ENCODE results near the gene SLC35F5.
"Not testable (repeated sequence)": the region's sequence is repeated elsewhere in the genome, so short reads cannot be mapped to it uniquely, and the experiment has no call there.

SLC35F5 gene, protein sequence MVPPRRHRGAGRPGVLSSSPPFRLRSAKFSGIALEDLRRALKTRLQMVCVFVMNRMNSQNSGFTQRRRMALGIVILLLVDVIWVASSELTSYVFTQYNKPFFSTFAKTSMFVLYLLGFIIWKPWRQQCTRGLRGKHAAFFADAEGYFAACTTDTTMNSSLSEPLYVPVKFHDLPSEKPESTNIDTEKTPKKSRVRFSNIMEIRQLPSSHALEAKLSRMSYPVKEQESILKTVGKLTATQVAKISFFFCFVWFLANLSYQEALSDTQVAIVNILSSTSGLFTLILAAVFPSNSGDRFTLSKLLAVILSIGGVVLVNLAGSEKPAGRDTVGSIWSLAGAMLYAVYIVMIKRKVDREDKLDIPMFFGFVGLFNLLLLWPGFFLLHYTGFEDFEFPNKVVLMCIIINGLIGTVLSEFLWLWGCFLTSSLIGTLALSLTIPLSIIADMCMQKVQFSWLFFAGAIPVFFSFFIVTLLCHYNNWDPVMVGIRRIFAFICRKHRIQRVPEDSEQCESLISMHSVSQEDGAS
- 34.9 to 44.9 reads per million in 2 donors for total RNA-seq

DNA sequence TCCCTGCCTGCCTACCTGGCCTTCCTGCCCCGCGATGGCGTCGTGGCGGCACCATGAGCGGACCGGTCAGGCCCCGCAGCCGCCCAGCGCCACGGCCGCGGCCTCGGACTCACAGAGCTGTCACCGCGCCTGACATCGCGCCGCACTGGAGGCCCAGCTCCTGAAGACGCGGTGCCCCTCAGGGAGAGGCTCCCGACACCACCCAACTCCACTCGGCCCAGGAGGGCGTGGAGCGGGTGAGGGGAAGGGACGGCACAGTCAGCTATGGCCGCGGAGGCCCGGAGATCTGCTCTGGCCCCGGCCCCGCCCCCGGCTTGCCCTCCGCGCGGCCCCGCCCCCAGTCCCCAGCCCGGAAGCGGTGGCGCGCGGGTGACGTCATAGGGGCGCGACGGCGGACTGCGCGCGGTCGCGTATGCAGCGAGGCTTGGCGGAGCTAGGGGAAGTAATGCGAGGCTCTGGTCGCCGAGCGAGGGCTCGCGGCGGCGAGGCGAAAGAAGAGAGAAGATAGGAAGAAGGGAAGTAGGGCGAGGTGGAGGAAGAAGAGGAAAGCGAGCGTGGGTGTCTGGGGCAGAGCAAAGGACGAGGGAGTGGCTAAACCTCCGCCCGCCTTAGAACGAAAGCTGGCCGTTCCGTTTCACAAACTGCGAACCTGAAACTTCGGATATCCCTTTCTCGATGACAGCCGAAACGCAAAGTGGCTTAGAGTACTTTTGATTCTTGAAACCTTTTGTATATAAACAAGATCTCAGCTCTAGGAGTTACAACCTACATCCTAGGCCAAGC is at the start of gene SLC35F5:
Gene SLC35F5 (minus strand): TSS at position 288 of the 783 bp plus-strand sequence. CDS start 233 bp downstream, at position 55.
- peak; percentile 89 to 92 (median 91) for DNase-seq

GRCh38 chr2:113799375-113799774 is 42.9 kb upstream of the SLC35F5 start:
- DNase-seq, result no peak

GRCh38 chr2:113797237-113797636 is 40.8 kb upstream of the SLC35F5 start:
- no peak for DNase-seq

DNA sequence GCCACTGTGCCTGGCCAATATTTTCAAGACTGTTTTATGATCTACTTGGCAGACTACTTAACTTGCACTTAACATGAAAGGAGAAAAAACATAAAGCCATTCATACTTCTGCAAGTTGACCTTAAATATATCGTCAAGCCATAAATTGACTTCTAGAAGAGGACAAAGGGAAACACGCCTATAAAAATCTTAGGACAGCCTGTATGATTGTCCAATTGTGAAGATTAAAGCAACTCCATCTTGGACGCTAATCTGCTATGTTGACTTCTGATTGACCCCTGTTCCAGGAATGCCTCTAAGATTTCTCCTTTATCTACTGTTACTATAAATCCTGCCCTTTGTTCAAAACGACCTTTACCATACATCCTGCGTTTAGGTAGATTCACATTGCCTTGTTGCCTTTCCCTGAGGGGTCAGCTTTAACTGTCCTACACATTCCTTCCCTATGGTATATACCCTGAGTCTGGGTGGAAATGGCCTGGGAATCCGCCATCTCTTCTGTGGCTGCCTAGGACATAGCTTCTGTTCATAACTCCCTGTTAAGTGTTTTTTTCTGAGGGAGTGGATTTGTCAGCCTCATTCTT is 40.2 kb upstream of the SLC35F5 start:
- no peak for DNase-seq

DNA sequence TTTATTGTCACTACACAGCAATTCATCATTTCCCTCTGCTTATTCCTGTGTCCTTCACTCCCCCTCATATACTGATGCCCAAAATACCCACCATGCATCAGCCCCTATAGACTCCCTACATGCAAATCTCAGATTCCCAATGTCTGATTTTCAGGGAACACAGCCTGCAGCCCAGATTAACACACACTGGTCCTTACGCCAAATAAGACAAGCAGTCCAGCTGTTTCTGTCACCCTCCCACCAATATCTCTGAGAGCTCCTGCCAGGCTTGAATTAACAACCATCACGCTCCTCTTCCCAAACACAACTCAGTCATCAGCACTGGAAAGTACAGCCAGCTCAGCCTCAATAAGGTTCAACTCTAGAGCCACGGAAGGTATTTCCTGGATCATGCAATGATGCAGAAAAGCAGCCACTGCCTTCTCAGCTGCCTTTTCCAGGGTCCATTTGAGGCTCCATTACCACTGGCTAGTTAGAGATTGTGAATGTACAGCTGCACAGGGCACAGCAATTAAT is 39.0 kb upstream of the SLC35F5 start:
- no peak for DNase-seq

GRCh38 chr2:113791697-113792590 is 35.5 kb upstream of the SLC35F5 start:
- DNase-seq, result peak in 1 of 5 experiments; percentile 85

GRCh38 chr2:113784823-113785744 is 28.6 kb upstream of the SLC35F5 start:
- no peak for DNase-seq

GRCh38 chr2:113780472-113780871 is 24.0 kb upstream of the SLC35F5 start:
- DNase-seq, result no peak

DNA sequence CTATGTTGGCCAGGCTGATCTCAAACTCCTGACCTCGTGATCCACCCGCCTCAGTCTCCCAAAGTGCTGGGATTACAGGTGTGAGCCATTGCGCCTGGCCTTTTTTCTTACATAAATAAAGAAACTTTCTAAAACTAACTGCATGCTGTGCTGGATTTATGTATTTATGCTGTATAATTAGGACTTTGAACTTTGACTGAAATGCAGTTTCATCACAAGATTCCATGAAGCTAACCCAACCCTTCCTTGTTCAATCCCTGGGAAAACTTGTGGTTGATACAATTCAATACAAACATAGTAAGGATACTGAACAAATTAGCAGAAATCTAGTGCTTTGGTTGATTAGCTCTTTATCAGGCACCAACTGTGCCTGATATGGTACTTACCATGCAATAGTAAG is 20.9 kb upstream of the SLC35F5 start:
- no peak for DNase-seq

DNA sequence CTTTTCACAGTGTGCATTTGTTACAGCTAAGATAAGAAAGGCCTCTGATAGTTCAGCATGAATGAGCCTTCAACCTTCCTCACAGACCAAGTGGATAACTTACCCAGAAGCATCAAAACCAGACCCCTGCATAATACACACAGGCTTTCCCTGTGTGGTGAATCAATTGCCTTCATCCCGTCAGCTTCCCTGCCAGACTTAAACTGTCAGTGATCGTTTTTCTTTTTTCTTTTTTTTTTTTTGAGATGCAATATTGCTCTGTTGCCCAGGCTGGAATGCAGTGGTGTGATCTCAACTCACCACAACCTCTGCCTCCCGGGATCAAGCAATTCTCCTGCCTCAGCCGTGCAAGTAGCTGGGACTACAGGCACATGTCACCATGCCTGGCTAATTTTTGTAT is 20.5 kb upstream of the SLC35F5 start:
- no peak for DNase-seq

DNA sequence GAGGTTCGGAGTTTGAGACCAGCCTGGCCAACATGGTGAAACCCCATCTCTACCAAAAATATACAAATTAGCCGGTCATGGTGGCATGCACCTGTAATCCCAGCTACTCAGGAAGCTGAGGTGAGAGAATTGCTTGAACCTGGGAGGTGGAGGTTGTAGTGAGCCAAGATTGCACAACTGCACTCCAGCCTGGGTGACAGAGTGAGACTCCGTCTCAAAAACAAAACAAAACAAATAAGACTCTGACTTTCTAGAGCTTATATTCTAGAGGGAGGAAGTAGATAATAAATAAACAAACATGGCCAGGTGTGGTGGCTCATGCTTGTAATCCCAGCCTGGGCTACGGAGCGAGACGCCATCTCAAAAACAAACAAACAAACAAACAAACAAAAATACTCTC is 18.2 kb upstream of the SLC35F5 start:
- not testable (repeated sequence) for DNase-seq

DNA sequence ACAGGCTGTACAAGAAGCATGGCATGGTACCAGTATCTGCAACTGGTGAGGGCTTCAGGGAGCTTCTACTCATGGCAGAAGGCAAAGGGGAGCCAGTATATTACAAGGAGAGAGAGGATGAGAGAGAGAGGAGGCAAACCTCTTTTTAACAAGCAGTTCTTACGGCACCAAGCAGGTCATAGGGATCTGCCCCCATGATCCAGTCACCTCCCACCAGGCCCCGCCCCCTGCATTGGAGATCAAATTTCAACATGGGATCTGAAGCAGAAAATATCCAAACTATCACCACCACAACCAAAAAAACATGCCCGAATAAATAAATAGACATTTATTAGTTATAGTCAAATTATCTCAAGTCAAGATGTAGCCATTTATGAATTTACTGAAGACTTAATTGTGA is 14.5 kb upstream of the SLC35F5 start:
- no peak for DNase-seq

GRCh38 chr2:113769555-113769954 is 13.1 kb upstream of the SLC35F5 start:
- no peak for DNase-seq

GRCh38 chr2:113768770-113769169 is 12.3 kb upstream of the SLC35F5 start:
- DNase-seq, result no peak

GRCh38 chr2:113767811-113768460 is 11.5 kb upstream of the SLC35F5 start:
- DNase-seq, result no peak

- DNase-seq, result no peak
These were observed 8.8 kb upstream of the SLC35F5 start for GRCh38 chr2:113765276-113765675.

- DNase-seq, result no peak
These were observed 6.1 kb upstream of the SLC35F5 start for GRCh38 chr2:113762377-113763118.

DNA sequence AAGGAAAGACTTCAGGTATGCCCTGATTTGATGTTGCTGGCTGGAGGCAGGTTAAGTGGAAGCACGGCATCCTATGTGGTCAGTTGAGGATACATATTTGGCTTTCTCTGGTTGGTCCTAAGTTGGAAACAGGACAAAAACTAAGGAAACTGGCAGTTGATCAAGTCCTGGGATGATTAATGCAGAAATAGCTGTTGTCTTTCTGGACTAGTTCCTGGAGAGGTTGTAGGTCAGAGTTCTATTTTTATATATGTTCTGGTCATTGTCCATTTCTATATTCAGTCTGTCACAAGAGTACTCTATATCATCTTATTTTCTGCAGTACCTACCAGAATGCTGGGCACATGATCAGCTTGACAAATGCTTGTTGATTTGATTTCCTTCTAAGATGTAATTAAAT is 4.0 kb upstream of the SLC35F5 start:
- DNase-seq, result no peak

DNA sequence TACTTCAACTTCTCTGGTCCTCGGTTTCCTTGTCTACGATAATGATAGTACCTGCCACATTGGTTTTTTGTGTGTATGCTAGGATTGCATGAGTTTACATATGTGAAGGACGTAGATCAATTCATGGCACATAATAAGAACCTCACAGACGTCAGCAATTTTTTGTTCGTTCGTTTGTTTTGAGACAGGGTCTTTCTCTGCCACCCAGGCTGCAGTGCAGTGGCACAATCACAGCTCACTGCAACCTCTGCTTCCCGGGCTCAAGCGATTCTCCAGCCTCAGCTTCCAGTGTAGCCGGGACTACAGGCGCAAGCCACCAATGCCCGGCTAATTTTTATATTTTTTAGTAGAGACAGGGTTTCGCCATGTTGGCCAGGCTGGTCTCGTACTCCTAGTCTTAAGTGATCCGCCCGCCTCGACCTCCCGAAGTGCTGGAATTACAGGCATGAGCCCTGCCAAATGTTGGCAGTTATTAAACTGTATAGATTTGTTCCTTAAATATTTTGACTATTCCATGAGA is 756 bp upstream of the SLC35F5 start:
- no peak for DNase-seq

Measured in T-helper 2 cell (primary cell).